ENCODE results near the gene MYT1. TPM values are rescaled to one million over a fixed set of nuclear protein-coding genes. Genes with fewer than 3 reads are reported as not detected.

Gene MYT1
- total RNA-seq, 1 donor from 2014 or later: not detected

GRCh38 chr20:64189986-64190385, 25.7 kb downstream of the MYT1 start:
- peaks cover 5% of the 10 kb centered on the region for H3K27me3 ChIP-seq (ENCODE audit: control insufficient read depth, insufficient read depth, low read length)

GRCh38 chr20:64191002-64191401, 26.8 kb downstream of the MYT1 start:
- Histone ChIP-seq H3K4me3 (ENCODE audit: low read depth, low read length) (no peak overlapping the region), H3K27me3 (ENCODE audit: control insufficient read depth, insufficient read depth, low read length) (peaks cover 5% of the 10 kb centered on the region), H3K36me3 (ENCODE audit: control insufficient read depth, insufficient read depth, low read length) (no peaks in the 10 kb centered on the region)
- DNase-seq (ENCODE audit: low read depth) (no peak), FAIRE-seq (no peak)
- no peak for TF ChIP-seq CTCF (IDR thresholded peaks at IDR 0.05; ENCODE audit: insufficient read depth, low read length, severe bottlenecking)

More at GRCh38 chr20:64189986-64190385, 25.7 kb downstream of the MYT1 start:
- no peaks in the 10 kb centered on the region for H3K36me3 ChIP-seq (ENCODE audit: control insufficient read depth, insufficient read depth, low read length)
- no peak for TF ChIP-seq CTCF (IDR thresholded peaks at IDR 0.05; ENCODE audit: insufficient read depth, low read length, severe bottlenecking)
- H3K4me3 ChIP-seq (ENCODE audit: low read depth, low read length): no peak overlapping the region
- FAIRE-seq (no peak), DNase-seq (ENCODE audit: low read depth) (no peak)

- peaks cover 5% of the 10 kb centered on the region for H3K27me3 ChIP-seq (ENCODE audit: control insufficient read depth, insufficient read depth, low read length)
Observed at GRCh38 chr20:64192406-64192805, 28.2 kb downstream of the MYT1 start.

GRCh38 chr20:64193058-64193457, 28.8 kb downstream of the MYT1 start:
- DNase-seq (ENCODE audit: low read depth) (no peak), FAIRE-seq (no peak)
- no peaks in the 10 kb centered on the region for H3K36me3 ChIP-seq (ENCODE audit: control insufficient read depth, insufficient read depth, low read length)
- peaks cover 5% of the 10 kb centered on the region for H3K27me3 ChIP-seq (ENCODE audit: control insufficient read depth, insufficient read depth, low read length)
- no peak overlapping the region for H3K4me3 ChIP-seq (ENCODE audit: low read depth, low read length)
- no peak for TF ChIP-seq CTCF (IDR thresholded peaks at IDR 0.05; ENCODE audit: insufficient read depth, low read length, severe bottlenecking)

More at GRCh38 chr20:64192406-64192805, 28.2 kb downstream of the MYT1 start:
- no peaks in the 10 kb centered on the region for H3K36me3 ChIP-seq (ENCODE audit: control insufficient read depth, insufficient read depth, low read length)
- FAIRE-seq (no peak), DNase-seq (ENCODE audit: low read depth) (no peak)
- H3K4me3 ChIP-seq (ENCODE audit: low read depth, low read length): no peak overlapping the region
- no peak for TF ChIP-seq CTCF (IDR thresholded peaks at IDR 0.05; ENCODE audit: insufficient read depth, low read length, severe bottlenecking)

- DNase-seq (ENCODE audit: low read depth) (no peak), FAIRE-seq (no peak)
- Histone ChIP-seq H3K27me3 (ENCODE audit: control insufficient read depth, insufficient read depth, low read length) (peaks cover 2% of the 10 kb centered on the region), H3K36me3 (ENCODE audit: control insufficient read depth, insufficient read depth, low read length) (no peaks in the 10 kb centered on the region), H3K4me3 (ENCODE audit: low read depth, low read length) (no peak overlapping the region)
- no peak for TF ChIP-seq CTCF (IDR thresholded peaks at IDR 0.05; ENCODE audit: insufficient read depth, low read length, severe bottlenecking)
Observed at GRCh38 chr20:64194269-64194668, 30.0 kb downstream of the MYT1 start.

- Histone ChIP-seq H3K4me3 (ENCODE audit: low read depth, low read length) (no peak overlapping the region), H3K36me3 (ENCODE audit: control insufficient read depth, insufficient read depth, low read length) (no peaks in the 10 kb centered on the region), H3K27me3 (ENCODE audit: control insufficient read depth, insufficient read depth, low read length) (no peaks in the 10 kb centered on the region)
- no peak for TF ChIP-seq CTCF (IDR thresholded peaks at IDR 0.05; ENCODE audit: insufficient read depth, low read length, severe bottlenecking)
- FAIRE-seq (no peak), DNase-seq (ENCODE audit: low read depth) (no peak)
Observed at GRCh38 chr20:64196309-64196708, 32.1 kb downstream of the MYT1 start.
